K562 (cell line): ENCODE results near the gene SLC27A6. TPM values are rescaled to one million over a fixed set of nuclear protein-coding genes. Genes with fewer than 3 reads are reported as not detected.

Source experiments
- ARID2 ChIP-seq: fragments of 450-650 bp; IDR thresholded peaks from 2 replicates; pipeline ENCODE4 v1.6.1; 2017; ENCODE audit warnings: antibody characterized with exemption, mild to moderate bottlenecking
- ELF4 ChIP-seq: fragments of 450-650 bp; formaldehyde crosslinking; IDR thresholded peaks from 2 replicates; pipeline ENCODE4 v1.4.0; 2022; ENCODE audit warnings: missing genetic modification characterization
- ELK1 ChIP-seq: sonication (generic); formaldehyde crosslinking; IDR thresholded peaks from 2 replicates; pipeline ENCODE4 v1.8.1; 2022; ENCODE audit warnings: missing genetic modification reagents
- HDAC2 ChIP-seq: fragments of 450-650 bp; IDR thresholded peaks from 2 replicates; pipeline ENCODE4 v1.6.1; 2016; ENCODE audit warnings: mild to moderate bottlenecking
- ZEB2 ChIP-seq: fragments of 450-650 bp; IDR thresholded peaks from 2 replicates; pipeline ENCODE4 v1.6.1; 2016
- ZNF407 ChIP-seq: fragments of 450-650 bp; IDR thresholded peaks from 2 replicates; pipeline ENCODE4 v1.6.1; 2016; ENCODE audit warnings: low read depth
- ZNF586 ChIP-seq: fragments of 450-650 bp; formaldehyde crosslinking; conservative IDR thresholded peaks from 2 replicates; pipeline ENCODE4 v1.4.0; 2020; ENCODE audit warnings: mild to moderate bottlenecking, moderate library complexity
- polyA plus RNA-seq, 8 experiments: library from polyadenylated mRNA; depleted of rRNA in 4 of 8; stranded (reverse) in 5 of 8; unstranded in 3 of 8; fragments of >200 nt; fragmentation: Nextera tagmentation in 2 of 8; fragmentation: Illumina TruSeq in 1 of 8; extraction: Ambion mirVana in 2 of 8; extraction: Trizol in 1 of 8; gene quantifications; 2 replicates each; pipeline versions ENCODE4 v1.2.1 to v1.2.3, GENCODE V29; 2011 to 2014; ENCODE audit warnings: inconsistent platforms in 1 of 8, missing spikeins in 1 of 8
- total RNA-seq, 7 experiments: library from RNA; depleted of rRNA in 6 of 7; stranded (reverse); fragments of >200 nt in 6 of 7; fragmentation: Illumina TruSeq in 2 of 7; extraction: Trizol in 2 of 7; gene quantifications; 2 replicates each; pipeline versions ENCODE4 v1.2.1 to v1.2.3, GENCODE V29; 2011 to 2021; ENCODE audit warnings: low replicate concordance in 1 of 7

The SLC27A6 gene
- total and polyA plus RNA-seq, 9 of the 15 experiments (the other 6 are each of a cell fraction or from before 2014, with no cell fraction given) = 0.56 to 1.9 (median 1.2) TPM

DNA sequence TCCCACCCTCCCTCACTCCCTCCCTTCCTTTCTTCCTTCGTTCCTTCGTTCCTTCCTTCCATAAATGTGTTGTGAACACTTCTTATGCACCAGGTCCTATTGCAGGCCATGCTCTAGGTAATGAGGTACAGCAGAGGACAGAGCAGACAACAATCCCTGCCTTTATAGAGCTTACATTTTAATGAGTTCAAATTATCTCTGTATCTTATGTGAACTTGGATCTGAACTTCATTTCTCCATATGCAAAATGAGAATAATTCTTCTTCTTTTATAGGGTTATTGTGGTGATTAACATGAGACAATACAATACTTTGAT is 37.2 kb downstream of the SLC27A6 start (continued):
- TF ChIP-seq ZNF407 (no peak), ELF4 (CRISPR knock-in tag) (no peak), ELK1 (no peak), ZEB2 (no peak), ZNF586 (CRISPR knock-in tag) (no peak), HDAC2 (no peak), ARID2 (no peak)
